Fibroblast of upper back skin (primary cell): Measurements from ENCODE around the gene SELENON.

Source experiments
- DNase-seq: peaks from one replicate; pipeline ENCODE4 v3.0.0-alpha.2; 2013

SELENON gene

DNA sequence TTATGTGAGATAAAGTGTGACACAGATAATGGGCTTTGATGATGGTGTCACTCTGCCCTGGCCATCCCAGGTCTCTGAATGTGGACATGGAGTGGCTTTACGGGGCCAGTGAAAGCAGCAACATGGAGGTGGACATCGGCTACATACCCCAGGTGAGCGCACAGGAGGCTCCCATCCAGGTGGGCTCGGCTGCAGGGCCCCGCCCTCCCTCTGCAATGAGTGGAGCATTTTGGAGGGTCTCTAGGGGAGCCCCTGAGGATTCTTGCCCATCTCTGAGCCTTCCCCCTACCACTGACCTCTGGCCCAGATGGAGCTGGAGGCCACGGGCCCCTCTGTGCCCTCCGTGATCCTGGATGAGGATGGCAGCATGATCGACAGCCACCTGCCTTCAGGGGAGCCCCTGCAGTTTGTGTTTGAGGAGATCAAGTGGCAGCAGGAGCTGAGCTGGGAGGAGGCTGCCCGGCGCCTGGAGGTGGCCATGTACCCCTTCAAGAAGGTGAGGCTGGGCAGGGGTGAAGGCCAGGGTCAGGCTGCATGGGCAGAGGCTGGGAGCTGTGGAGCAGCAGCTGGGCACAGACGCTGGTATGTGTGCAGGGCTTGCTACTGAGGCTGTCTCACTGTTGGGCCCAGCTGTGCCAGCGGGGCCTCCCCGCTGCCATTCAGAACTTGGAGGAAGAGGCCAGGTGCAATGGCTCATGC, 11.5 kb downstream of the SELENON start:
- DNase-seq: no peak

- no peak for DNase-seq
These were observed 13.2 kb downstream of the SELENON start for GRCh38 chr1:25813071-25813733.

GRCh38 chr1:25813734-25814471, 13.9 kb downstream of the SELENON start:
- DNase-seq: no peak

DNA sequence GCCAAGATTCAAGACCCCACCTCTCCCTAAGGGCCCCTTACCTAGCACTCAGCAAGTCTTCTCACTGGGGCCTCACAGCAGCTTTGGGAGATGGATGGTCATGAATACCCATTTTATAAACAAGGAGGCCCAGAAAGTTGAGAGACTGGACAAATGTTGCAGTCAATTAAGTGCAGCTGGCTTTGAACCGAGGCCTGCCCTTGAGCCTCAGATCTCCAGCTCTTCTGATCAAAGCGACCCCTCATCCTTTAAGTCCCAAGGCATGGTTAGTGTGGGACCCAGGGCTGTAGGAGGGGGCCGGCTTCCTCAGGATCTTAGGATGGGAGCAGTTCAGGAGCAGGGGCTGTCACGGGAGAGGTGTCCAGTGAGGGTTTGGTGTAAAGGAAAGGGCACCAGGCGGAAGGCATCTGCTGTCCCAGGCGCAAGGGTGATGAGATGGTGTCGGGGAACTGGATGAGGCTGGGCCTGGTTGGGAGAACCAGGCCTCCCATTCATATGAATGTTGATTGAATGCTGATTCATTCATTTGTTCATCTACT, 14.6 kb downstream of the SELENON start:
- no peak for DNase-seq

GRCh38 chr1:25815208-25816111, 15.5 kb downstream of the SELENON start:
- DNase-seq: no peak

GRCh38 chr1:25816112-25816718, 16.2 kb downstream of the SELENON start:
- DNase-seq: no peak

DNA sequence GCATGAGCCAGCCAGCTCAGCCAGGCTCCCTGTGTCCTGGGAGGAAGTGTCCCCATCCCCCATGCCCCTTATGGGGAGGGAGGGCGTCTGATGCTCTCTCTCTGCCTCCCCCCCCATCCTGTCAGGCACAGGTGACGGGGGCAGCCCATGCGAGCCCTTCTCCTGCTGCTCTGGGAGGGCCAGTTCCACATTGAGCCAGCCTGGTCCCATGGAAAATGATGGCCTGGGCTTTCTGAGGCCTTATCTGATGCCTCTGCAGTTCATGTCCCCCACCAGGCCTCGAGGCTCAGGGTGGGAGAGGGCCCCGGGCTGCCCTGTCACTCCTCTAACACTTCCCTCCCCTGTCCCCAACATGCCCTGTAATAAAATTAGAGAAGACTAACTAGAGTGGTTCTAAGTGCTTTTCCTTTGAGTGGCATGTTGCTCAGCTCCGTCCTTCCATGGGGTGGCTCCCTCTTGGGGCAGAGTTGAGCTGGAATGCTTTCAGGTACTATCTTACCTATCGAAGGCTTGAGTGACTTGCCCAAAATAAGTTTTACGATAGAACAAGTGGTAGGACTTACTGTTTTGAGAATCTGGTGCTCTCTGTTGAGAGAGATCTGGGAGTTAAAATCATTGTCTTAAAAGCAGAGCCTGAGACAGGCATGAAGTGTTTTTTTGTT, 18.0 kb downstream of the SELENON start:
- no peak for DNase-seq

- DNase-seq: no peak
These were observed 18.6 kb downstream of the SELENON start for GRCh38 chr1:25818569-25818968.

GRCh38 chr1:25819491-25820246, 19.7 kb downstream of the SELENON start, which contains the start of gene MTFR1L:
TSS of gene MTFR1L (plus strand) at chr1:25819954. CDS start at chr1:25823105, 3,151 bp downstream.
- DNase-seq: peak; percentile 68

- peak; percentile 46 for DNase-seq
These were observed 20.5 kb downstream of the SELENON start for GRCh38 chr1:25820247-25821111.

- no peak for DNase-seq
These were observed 21.1 kb downstream of the SELENON start for GRCh38 chr1:25821112-25821476.

DNA sequence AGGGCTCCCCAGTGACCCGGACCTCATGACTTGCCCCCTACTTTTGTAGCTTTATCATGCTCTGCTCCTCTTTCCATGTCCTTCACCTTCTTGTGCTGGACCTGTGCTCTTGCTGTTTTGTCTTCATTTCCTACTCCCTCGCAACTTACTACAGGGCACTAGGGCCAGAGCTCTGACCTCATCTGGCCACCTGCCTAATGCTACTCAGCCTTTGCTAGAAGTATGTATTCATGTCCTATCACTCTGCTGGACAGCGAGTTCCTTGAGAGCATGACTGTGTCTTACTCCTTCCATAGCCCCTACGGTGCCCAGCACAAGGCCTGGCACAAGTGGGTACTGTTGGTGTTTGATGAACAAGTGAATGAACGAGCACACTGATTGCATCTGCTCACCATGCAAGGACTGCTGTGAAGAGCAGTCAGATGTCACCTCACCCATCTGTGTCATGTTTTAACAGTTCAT, 21.7 kb downstream of the SELENON start:
- DNase-seq: no peak

- DNase-seq: no peak
These were observed 25.6 kb downstream of the SELENON start for GRCh38 chr1:25825605-25826004.

DNA sequence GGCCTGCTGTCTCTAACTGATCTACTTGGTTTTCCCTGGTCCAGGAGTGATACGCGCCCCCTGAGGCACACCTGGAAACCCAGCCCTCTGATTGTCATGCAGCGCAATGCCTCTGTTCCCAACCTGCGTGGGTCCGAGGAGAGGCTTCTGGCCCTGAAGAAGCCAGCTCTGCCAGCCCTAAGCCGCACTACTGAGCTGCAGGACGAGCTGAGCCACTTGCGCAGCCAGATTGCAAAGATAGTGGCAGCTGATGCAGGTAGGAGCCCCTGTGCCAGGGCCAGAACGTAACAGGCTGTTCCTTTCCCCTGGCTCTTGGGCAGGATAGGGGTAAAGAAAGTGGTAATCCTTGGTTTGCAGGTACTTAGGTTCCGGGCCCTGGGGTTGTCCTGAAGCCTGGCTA, 26.6 kb downstream of the SELENON start:
- no peak for DNase-seq

GRCh38 chr1:25828491-25828890, 28.5 kb downstream of the SELENON start:
- no peak for DNase-seq

DNA sequence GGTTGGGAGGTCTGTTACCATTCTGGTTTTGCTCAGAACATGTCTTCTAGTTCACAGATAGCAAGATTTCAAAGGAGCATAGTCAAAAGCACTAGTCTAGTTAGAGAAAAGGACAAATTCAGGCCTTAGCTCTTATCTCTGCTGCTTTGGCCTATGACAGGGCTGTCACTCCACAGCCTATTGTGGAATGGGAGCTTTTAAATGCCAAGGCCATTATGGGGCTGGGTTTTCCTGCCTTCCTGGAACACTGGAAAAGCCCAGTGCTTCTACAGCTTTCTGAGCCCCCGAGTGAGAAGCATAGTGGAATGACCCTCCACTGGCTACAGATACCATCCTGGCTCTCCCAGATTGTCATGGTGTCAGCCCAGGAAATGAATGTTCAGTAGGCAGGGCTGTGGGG, 29.1 kb downstream of the SELENON start:
- no peak for DNase-seq

- no peak for DNase-seq
These were observed 31.7 kb downstream of the SELENON start for GRCh38 chr1:25831569-25832196.

DNA sequence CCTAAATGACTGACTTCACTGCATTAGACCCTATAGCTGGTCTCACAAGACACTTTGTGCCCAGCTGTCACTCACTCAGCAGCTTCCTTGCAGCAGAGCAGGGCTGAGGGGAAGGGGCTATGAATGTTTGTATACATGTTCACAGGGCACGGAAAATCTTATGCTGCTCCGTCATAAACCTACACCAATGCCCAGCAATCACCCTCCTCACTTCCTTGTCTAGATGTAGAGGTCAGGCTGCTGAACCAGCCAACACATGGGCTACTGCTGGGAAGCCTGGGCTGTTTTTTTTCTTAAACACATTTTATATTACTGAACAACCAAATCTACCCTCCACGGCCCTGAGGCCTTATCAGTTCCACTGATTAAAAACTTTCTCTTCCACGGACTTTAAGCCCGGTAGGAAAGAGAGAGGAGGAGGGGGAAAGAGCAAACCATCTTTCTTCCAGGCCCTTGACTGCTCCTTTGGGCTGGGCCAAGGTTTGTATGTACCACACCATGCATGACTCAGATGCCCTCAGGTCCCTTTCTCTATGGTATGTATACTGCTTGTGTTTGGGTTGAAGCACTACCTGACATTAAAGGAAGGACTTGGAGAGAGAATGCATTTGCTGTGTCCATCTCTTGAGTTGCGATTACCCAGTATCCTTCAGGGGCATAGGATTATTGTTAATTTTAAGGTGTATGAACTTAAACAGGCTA, 32.5 kb downstream of the SELENON start:
- DNase-seq: no peak
